Central memory CD4-positive, alpha-beta T cell (primary cell): Measurements from ENCODE around the gene COL28A1.

Experiments
- DNase-seq: peaks from one replicate; pipeline ENCODE4 v3.0.0; 2022
- total RNA-seq, 3 experiments: gene quantifications; one replicate each; lab custom pipeline; 2026; lab: John Stamatoyannopoulos, UW

COL28A1 gene
- 0.04 to 0.19 (median 0.11) reads per million in 3 experiments for total RNA-seq

- no peak for DNase-seq
Measured at GRCh38 chr7:7535691-7536090, at the start of gene COL28A1. Gene COL28A1, minus strand, starts transcription at chr7:7535873. Its CDS starts 2,998 bp downstream, at chr7:7532875.

GRCh38 chr7:7584653-7585052 lies 49.0 kb upstream of the COL28A1 start:
- DNase-seq, result no peak

GRCh38 chr7:7583731-7584130 lies 48.1 kb upstream of the COL28A1 start:
- no peak for DNase-seq

GRCh38 chr7:7582596-7582995 lies 46.9 kb upstream of the COL28A1 start:
- DNase-seq, result no peak

- no peak for DNase-seq
Measured at GRCh38 chr7:7581531-7582179, 46.0 kb upstream of the COL28A1 start.

- no peak for DNase-seq
Measured at GRCh38 chr7:7579638-7580037, 44.0 kb upstream of the COL28A1 start.

- no peak for DNase-seq
Measured at GRCh38 chr7:7577888-7578287, 42.2 kb upstream of the COL28A1 start.

GRCh38 chr7:7576344-7576743 lies 40.7 kb upstream of the COL28A1 start:
- no peak for DNase-seq

- no peak for DNase-seq
Measured at GRCh38 chr7:7573701-7574100, 38.0 kb upstream of the COL28A1 start.

GRCh38 chr7:7570584-7570983 lies 34.9 kb upstream of the COL28A1 start:
- DNase-seq, result no peak

GRCh38 chr7:7569615-7570014 lies 33.9 kb upstream of the COL28A1 start:
- DNase-seq, result no peak

GRCh38 chr7:7569081-7569527 lies 33.4 kb upstream of the COL28A1 start:
- DNase-seq, result peak; percentile 29

- DNase-seq, result no peak
Measured at GRCh38 chr7:7568553-7568952, 32.9 kb upstream of the COL28A1 start.

- DNase-seq, result no peak
Measured at GRCh38 chr7:7567898-7568531, 32.3 kb upstream of the COL28A1 start.

GRCh38 chr7:7566651-7567611 lies 31.3 kb upstream of the COL28A1 start, which contains the start of gene MIOS:
Gene MIOS, plus strand, starts transcription at chr7:7566884. Its CDS starts 5,592 bp downstream, at chr7:7572476.
- DNase-seq, result peak; percentile 78

GRCh38 chr7:7565746-7566650 lies 30.3 kb upstream of the COL28A1 start:
- no peak for DNase-seq

- DNase-seq, result no peak
Measured at GRCh38 chr7:7565018-7565680, 29.5 kb upstream of the COL28A1 start.

- no peak for DNase-seq
Measured at GRCh38 chr7:7564323-7564780, 28.7 kb upstream of the COL28A1 start.

GRCh38 chr7:7563813-7564212 lies 28.1 kb upstream of the COL28A1 start:
- no peak for DNase-seq

GRCh38 chr7:7563269-7563668 lies 27.6 kb upstream of the COL28A1 start:
- DNase-seq, result no peak

- no peak for DNase-seq
Measured at GRCh38 chr7:7562736-7563135, 27.1 kb upstream of the COL28A1 start.
